ENCODE data around the gene RBX1.
"Not testable (repeated sequence)": the region's sequence is repeated elsewhere in the genome, so short reads cannot be mapped to it uniquely, and the experiment has no call there.

RBX1 gene

DNA sequence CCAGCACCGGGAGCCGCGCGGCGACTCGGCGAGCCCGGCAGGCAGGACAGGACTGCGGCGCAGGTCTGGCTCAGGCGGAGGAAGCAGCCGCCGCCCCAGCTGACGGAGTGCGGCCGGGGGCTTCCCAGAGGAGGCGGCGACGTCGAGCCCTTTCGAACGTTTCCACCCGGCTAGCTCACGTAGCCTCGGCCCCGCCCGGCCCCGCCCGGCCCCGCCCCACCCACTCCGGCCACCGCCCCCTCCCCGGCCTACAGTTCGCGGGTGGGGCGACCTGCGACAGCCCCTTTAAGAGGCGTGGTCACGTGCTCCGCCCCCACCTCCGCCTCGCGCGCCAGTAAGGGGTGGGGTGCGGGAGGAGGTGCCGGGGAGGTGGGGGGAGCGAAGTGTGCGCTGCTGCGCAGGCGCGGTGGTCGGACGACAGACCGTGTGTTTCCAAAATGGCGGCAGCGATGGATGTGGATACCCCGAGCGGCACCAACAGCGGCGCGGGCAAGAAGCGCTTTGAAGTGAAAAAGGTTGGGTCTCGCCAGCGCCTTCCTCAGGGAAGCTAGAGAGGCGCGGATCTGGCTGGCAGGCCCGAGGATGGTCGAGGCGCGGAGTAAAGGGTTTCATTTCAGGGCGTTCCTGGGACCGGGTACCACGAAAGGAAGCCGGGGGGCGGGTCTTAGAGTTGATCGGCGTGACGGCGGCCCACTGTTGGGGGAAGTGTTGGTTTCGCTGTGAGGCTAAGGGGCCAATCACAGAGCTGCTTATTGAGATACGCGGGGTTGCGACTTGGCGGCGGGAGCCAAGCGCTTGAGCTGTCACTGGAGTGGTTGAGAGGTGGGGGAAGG lies at the start of gene RBX1:
Gene RBX1 (plus strand): TSS at position 417 of the 833 bp plus-strand sequence. CDS start 21 bp downstream, at position 438.
- H3K4me3 ChIP-seq (ENCODE audit: low read depth, low read length), result peak within 1 kb of the TSS; percentile 82
- no peak for TF ChIP-seq CTCF (IDR thresholded peaks at IDR 0.05; ENCODE audit: low read depth, low read length, missing control alignments)
- in situ Hi-C loops (cut with HindIII; ENCODE audit: low sequenced_read_pairs), result no loop called here
- DNase-seq (ENCODE audit: low read depth), result peak; percentile 95

- in situ Hi-C loops (cut with HindIII; ENCODE audit: low sequenced_read_pairs), result loop anchor here (25.0 kb wide), 1 partner anchor 258 kb away; no protein-coding TSS in a partner anchor
- DNase-seq (ENCODE audit: low read depth), result no peak
- no peak for TF ChIP-seq CTCF (IDR thresholded peaks at IDR 0.05; ENCODE audit: low read depth, low read length, missing control alignments)
- no peak overlapping the region for H3K4me3 ChIP-seq (ENCODE audit: low read depth, low read length)
Measured at GRCh38 chr22:40904101-40904500, 47.1 kb upstream of the RBX1 start.

DNA sequence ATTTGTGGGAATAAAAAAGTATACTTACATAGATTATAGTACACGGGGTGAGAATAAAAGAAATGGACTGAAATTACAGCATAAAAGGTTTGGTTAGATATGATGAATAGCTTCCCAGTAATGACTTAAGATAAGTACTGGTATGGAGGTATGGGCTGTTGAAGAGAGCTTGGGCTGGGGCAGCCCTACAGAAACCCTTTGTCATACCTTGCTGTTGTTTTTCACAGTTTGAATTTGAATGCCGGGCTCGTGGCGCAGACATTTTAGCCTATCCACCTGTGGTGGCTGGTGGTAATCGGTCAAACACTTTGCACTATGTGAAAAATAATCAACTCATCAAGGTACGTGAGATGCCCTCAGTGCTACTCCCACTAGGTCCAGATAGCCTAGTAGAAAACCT lies 42.3 kb upstream of the RBX1 start:
- DNase-seq (ENCODE audit: low read depth), result no peak
- no peak for TF ChIP-seq CTCF (IDR thresholded peaks at IDR 0.05; ENCODE audit: low read depth, low read length, missing control alignments)
- in situ Hi-C loops (cut with HindIII; ENCODE audit: low sequenced_read_pairs), result loop anchor here (25.0 kb wide), 1 partner anchor 253 kb away; no protein-coding TSS in a partner anchor
- no peak overlapping the region for H3K4me3 ChIP-seq (ENCODE audit: low read depth, low read length)

DNA sequence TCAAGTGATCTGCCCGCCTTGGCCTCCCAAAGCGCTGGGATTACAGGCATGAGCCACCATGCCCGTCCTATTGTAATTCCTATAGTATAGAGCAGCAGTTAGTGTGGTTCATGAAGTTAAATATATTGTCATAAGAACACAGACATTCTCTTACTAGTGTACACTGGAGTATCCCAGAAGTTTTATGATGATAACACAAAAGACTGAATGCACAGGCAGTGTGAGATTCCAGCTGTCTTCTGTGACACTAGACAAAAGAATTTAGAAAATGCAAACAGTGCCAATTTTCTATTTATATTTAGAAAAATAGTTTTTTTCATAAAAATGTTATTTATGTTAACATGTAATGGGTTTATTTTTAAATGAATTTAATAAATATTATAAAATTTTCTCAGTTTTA lies 39.4 kb upstream of the RBX1 start:
- DNase-seq (ENCODE audit: low read depth), result no peak
- TF ChIP-seq CTCF (IDR thresholded peaks at IDR 0.05; ENCODE audit: low read depth, low read length, missing control alignments), result no peak
- no peak overlapping the region for H3K4me3 ChIP-seq (ENCODE audit: low read depth, low read length)
- in situ Hi-C loops (cut with HindIII; ENCODE audit: low sequenced_read_pairs), result loop anchor here (25.0 kb wide), 1 partner anchor 251 kb away; no protein-coding TSS in a partner anchor

DNA sequence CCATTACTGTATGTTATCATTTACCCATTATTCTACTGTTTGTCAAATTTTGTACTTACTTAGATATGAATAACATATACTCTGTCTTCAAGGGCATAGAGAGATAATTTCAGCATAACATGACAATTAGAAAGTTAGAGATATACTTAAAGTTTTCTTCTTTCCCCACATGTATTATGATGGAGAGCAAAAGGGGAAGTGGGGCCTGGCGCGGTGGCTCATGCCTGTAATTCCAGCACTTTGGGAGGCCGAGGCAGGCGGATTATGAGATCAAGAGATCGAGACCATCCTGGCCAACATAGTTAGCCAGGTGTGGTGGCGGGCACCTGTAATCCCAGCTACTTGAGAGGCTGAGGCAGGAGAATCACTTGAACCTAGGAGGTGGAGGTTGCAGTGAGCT lies 38.2 kb upstream of the RBX1 start:
- DNase-seq (ENCODE audit: low read depth); H3K4me3 ChIP-seq (ENCODE audit: low read depth, low read length): not testable (repeated sequence)
- in situ Hi-C loops (cut with HindIII; ENCODE audit: low sequenced_read_pairs), result loop anchor here (25.0 kb wide), 1 partner anchor 249 kb away; no protein-coding TSS in a partner anchor

GRCh38 chr22:40919446-40919845 lies 31.7 kb upstream of the RBX1 start:
- in situ Hi-C loops (cut with HindIII; ENCODE audit: low sequenced_read_pairs), result loop anchor here (25.0 kb wide), 1 partner anchor 243 kb away; no protein-coding TSS in a partner anchor
- no peak for DNase-seq (ENCODE audit: low read depth)
- no peak for TF ChIP-seq CTCF (IDR thresholded peaks at IDR 0.05; ENCODE audit: low read depth, low read length, missing control alignments)
- H3K4me3 ChIP-seq (ENCODE audit: low read depth, low read length), result no peak overlapping the region

DNA sequence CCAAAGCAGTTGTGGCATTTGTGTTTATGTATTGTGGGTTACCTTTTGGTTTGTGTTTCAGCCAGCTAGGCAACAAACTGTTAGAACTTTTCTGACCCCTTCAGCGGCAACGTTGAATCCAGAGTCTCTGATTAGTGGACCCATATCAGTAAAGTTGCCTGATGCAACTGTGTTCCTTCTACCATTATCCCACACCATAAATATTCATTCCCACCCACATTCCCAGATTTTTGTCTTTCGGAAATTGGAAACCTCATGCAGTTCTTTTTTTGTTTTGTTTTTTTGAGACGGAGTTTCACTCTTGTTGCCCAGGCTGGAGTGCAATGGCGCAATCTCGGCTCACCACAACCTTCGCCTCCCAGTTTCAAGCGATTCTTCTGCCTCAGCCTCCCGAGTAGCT lies 30.7 kb upstream of the RBX1 start:
- no peak for TF ChIP-seq CTCF (IDR thresholded peaks at IDR 0.05; ENCODE audit: low read depth, low read length, missing control alignments)
- in situ Hi-C loops (cut with HindIII; ENCODE audit: low sequenced_read_pairs), result loop anchor here (25.0 kb wide), 1 partner anchor 242 kb away; no protein-coding TSS in a partner anchor
- no peak overlapping the region for H3K4me3 ChIP-seq (ENCODE audit: low read depth, low read length)
- no peak for DNase-seq (ENCODE audit: low read depth)

Data from astrocyte of the cerebellum (primary cell).